Measurements from ENCODE around the gene DYNLT2B.

GRCh38 chr3:196288141-196288460, 29.9 kb downstream of the DYNLT2B start:
- TF ChIP-seq, protein P1, sequence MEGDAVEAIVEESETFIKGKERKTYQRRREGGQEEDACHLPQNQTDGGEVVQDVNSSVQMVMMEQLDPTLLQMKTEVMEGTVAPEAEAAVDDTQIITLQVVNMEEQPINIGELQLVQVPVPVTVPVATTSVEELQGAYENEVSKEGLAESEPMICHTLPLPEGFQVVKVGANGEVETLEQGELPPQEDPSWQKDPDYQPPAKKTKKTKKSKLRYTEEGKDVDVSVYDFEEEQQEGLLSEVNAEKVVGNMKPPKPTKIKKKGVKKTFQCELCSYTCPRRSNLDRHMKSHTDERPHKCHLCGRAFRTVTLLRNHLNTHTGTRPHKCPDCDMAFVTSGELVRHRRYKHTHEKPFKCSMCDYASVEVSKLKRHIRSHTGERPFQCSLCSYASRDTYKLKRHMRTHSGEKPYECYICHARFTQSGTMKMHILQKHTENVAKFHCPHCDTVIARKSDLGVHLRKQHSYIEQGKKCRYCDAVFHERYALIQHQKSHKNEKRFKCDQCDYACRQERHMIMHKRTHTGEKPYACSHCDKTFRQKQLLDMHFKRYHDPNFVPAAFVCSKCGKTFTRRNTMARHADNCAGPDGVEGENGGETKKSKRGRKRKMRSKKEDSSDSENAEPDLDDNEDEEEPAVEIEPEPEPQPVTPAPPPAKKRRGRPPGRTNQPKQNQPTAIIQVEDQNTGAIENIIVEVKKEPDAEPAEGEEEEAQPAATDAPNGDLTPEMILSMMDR (conservative IDR thresholded peaks at IDR 0.05 in 1 of 2, IDR thresholded peaks at IDR 0.05 in 1 of 2; ENCODE audit: low read depth in 1 of 2, low read length in 2 of 2): no peak
- TF ChIP-seq EZH2 (IDR thresholded peaks at IDR 0.05; ENCODE audit: low read length, missing control alignments): no peak
